CD4-positive, alpha-beta memory T cell (primary cell): ENCODE measurements around the gene CTNNA2. TPM values are rescaled to one million over a fixed set of nuclear protein-coding genes. Genes with fewer than 3 reads are reported as not detected.

Experiments
- CTCF ChIA-PET: fragments of 350-600 bp; sonication (Branson Sonifier 250); formaldehyde crosslinking; loops from one replicate; lab custom pipeline; 2021; ENCODE audit warnings: inconsistent platforms; ENCODE audit not compliant: partially characterized antibody; lab: Charles Lee
- POLR2A ChIA-PET: fragments of 350-600 bp; sonication (Branson Sonifier 250); formaldehyde crosslinking; loops from one replicate; lab custom pipeline; 2021; ENCODE audit not compliant: partially characterized antibody; lab: Charles Lee
- DNase-seq, 5 donors: peaks; one replicate each; pipeline versions ENCODE4 v3.0.0 to v3.0.0-alpha.2; 2020 to 2022; ENCODE audit warnings: mixed read lengths in 1 of 5
- H3K27ac ChIP-seq: one replicate; pipeline ENCODE4 v1.7.0; 2013; ENCODE audit warnings: low read depth, low read length
- H3K27me3 ChIP-seq: 2 replicates; pipeline ENCODE4 v1.7.0; 2013; ENCODE audit warnings: mild to moderate bottlenecking, low read length, moderate library complexity; ENCODE audit not compliant: insufficient read depth
- H3K36me3 ChIP-seq: 2 replicates; pipeline ENCODE4 v1.7.0; 2013; ENCODE audit warnings: mild to moderate bottlenecking, low read length, moderate library complexity; ENCODE audit not compliant: insufficient read depth
- H3K4me1 ChIP-seq: 2 replicates; pipeline ENCODE4 v1.7.0; 2013; ENCODE audit warnings: mild to moderate bottlenecking, low read length, moderate library complexity; ENCODE audit not compliant: insufficient read depth
- H3K4me3 ChIP-seq, 2 donors: one replicate each; pipeline ENCODE4 v1.7.0; 2013; ENCODE audit warnings: low read length in 2 of 2, mild to moderate bottlenecking in 1 of 2
- H3K9me3 ChIP-seq, 2 donors: one replicate each; pipeline ENCODE4 v1.7.0; 2013; ENCODE audit warnings: low read length in 2 of 2, control low read depth in 1 of 2; ENCODE audit not compliant: control insufficient read depth in 1 of 2
- H3K27ac Mint-ChIP-seq, 7 donors: one replicate each; pipeline ENCODE4 v1.8.0; 2020 to 2021; ENCODE audit warnings: mixed read lengths in 7 of 7, mild to moderate bottlenecking in 6 of 7, inconsistent platforms in 3 of 7, moderate library complexity in 3 of 7
- H3K27me3 Mint-ChIP-seq, 2 donors: one replicate each; pipeline ENCODE4 v1.8.0; 2020 to 2021; ENCODE audit warnings: mixed read lengths in 2 of 2
- H3K36me3 Mint-ChIP-seq, 2 donors: one replicate each; pipeline ENCODE4 v1.8.0; 2020 to 2021; ENCODE audit warnings: mixed read lengths in 2 of 2, inconsistent platforms in 1 of 2, mild to moderate bottlenecking in 1 of 2
- H3K4me1 Mint-ChIP-seq, 4 donors: one replicate each; pipeline ENCODE4 v1.8.0; 2020 to 2021; ENCODE audit warnings: mixed read lengths in 4 of 4, mild to moderate bottlenecking in 1 of 4
- H3K4me3 Mint-ChIP-seq, 8 donors: one replicate each; pipeline ENCODE4 v1.8.0; 2020 to 2021; ENCODE audit warnings: mixed read lengths in 8 of 8, mild to moderate bottlenecking in 7 of 8, moderate library complexity in 6 of 8, inconsistent platforms in 3 of 8
- H3K9me3 Mint-ChIP-seq, 8 donors: one replicate each; pipeline ENCODE4 v1.8.0; 2020 to 2021; ENCODE audit warnings: mixed read lengths in 8 of 8, mild to moderate bottlenecking in 5 of 8, inconsistent platforms in 3 of 8, moderate library complexity in 1 of 8
- intact Hi-C: fragments of 100-400 bp; cut with micrococcal nuclease; formaldehyde crosslinking; loops from one replicate; pipeline ENCODE4 v1.15.1; 2023
- polyA plus RNA-seq, 2 donors: library from polyadenylated mRNA; unstranded; fragments of 300-500 nt; fragmentation: Illumina TruSeq; gene quantifications; one replicate each; pipeline ENCODE4 v1.2.3, GENCODE V29; 2021
- total RNA-seq, 2 experiments: library from RNA; stranded (reverse); gene quantifications; one replicate each; pipeline ENCODE4 v1.2.3, GENCODE V29; 2021

The CTNNA2 gene
- total and polyA plus RNA-seq, 4 experiments from 2014 or later, result not detected

GRCh38 chr2:80413136-80413535 is 900.3 kb downstream of the CTNNA2 start:
- no peak overlapping the region for H3K27ac Mint-ChIP-seq
- no peaks in the 10 kb centered on the region for H3K27me3 ChIP-seq
- no peak overlapping the region for H3K4me3 Mint-ChIP-seq
- H3K27me3 Mint-ChIP-seq, result no peaks in the 10 kb centered on the region
- H3K4me1 ChIP-seq, result no peaks in the 10 kb centered on the region
- peaks cover 2 to 19% (median 6%) of the 10 kb centered on the region in 8 donors for H3K9me3 Mint-ChIP-seq
- no peaks in the 10 kb centered on the region for H3K4me1 Mint-ChIP-seq
- H3K36me3 Mint-ChIP-seq, result no peaks in the 10 kb centered on the region
- ChIA-PET POLR2A (no interaction called here), CTCF (no interaction called here)
- intact Hi-C loops, result no loop called here
- no peaks in the 10 kb centered on the region for H3K36me3 ChIP-seq
- no peak for DNase-seq
- H3K27ac ChIP-seq, result no peak overlapping the region
- no peak overlapping the region for H3K4me3 ChIP-seq
- no peaks in the 10 kb centered on the region for H3K9me3 ChIP-seq

- H3K27me3 ChIP-seq, result no peaks in the 10 kb centered on the region
- ChIA-PET CTCF (no interaction called here), POLR2A (no interaction called here)
- H3K27ac ChIP-seq, result no peak overlapping the region
- no peaks in the 10 kb centered on the region for H3K36me3 ChIP-seq
- H3K4me1 ChIP-seq, result no peaks in the 10 kb centered on the region
- H3K9me3 ChIP-seq, result no peaks in the 10 kb centered on the region
- H3K4me3 ChIP-seq, result no peak overlapping the region
- Mint-ChIP-seq H3K27me3 (no peaks in the 10 kb centered on the region), H3K27ac (no peak overlapping the region), H3K36me3 (no peaks in the 10 kb centered on the region), H3K9me3 (peaks cover 2 to 24% (median 10%) of the 10 kb centered on the region in 8 donors), H3K4me1 (no peaks in the 10 kb centered on the region), H3K4me3 (no peak overlapping the region)
- intact Hi-C loops, result no loop called here
- DNase-seq, result no peak
Measured at GRCh38 chr2:80417737-80418136, 904.9 kb downstream of the CTNNA2 start.

- peaks cover 2 to 14% (median 8%) of the 10 kb centered on the region in 8 donors for H3K9me3 Mint-ChIP-seq
- no peak overlapping the region for H3K4me3 Mint-ChIP-seq
- no peak for DNase-seq
- Histone ChIP-seq H3K4me1 (no peaks in the 10 kb centered on the region), H3K36me3 (no peaks in the 10 kb centered on the region), H3K27me3 (no peaks in the 10 kb centered on the region), H3K27ac (no peak overlapping the region), H3K4me3 (no peak overlapping the region), H3K9me3 (no peaks in the 10 kb centered on the region)
- peak overlapping the region in 1 of 7 donors; percentile 61 for H3K27ac Mint-ChIP-seq
- intact Hi-C loops, result no loop called here
- H3K36me3 Mint-ChIP-seq, result no peaks in the 10 kb centered on the region
- CTCF ChIA-PET, result interaction anchor here (0.7 kb wide), 1 partner anchor 105 kb away, joined by 3 read pairs; no protein-coding TSS in a partner anchor
- no peaks in the 10 kb centered on the region for H3K27me3 Mint-ChIP-seq
- POLR2A ChIA-PET, result no interaction called here
- no peaks in the 10 kb centered on the region for H3K4me1 Mint-ChIP-seq
Measured at GRCh38 chr2:80420530-80421208, 907.8 kb downstream of the CTNNA2 start.

GRCh38 chr2:80429251-80429650 is 916.4 kb downstream of the CTNNA2 start:
- no peak overlapping the region for H3K4me3 ChIP-seq
- Mint-ChIP-seq H3K27ac (no peak overlapping the region), H3K36me3 (no peaks in the 10 kb centered on the region), H3K4me1 (no peaks in the 10 kb centered on the region), H3K27me3 (no peaks in the 10 kb centered on the region), H3K9me3 (peaks cover 3 to 20% (median 9%) of the 10 kb centered on the region in 8 donors), H3K4me3 (no peak overlapping the region)
- intact Hi-C loops, result no loop called here
- no peaks in the 10 kb centered on the region for H3K36me3 ChIP-seq
- H3K27ac ChIP-seq, result no peak overlapping the region
- no peaks in the 10 kb centered on the region for H3K4me1 ChIP-seq
- no peaks in the 10 kb centered on the region for H3K9me3 ChIP-seq
- no peaks in the 10 kb centered on the region for H3K27me3 ChIP-seq
- DNase-seq, result no peak
- ChIA-PET CTCF (no interaction called here), POLR2A (no interaction called here)

- ChIA-PET POLR2A (no interaction called here), CTCF (no interaction called here)
- DNase-seq, result no peak
- Mint-ChIP-seq H3K27me3 (no peaks in the 10 kb centered on the region), H3K27ac (no peak overlapping the region), H3K9me3 (peaks cover 0 to 17% (median 5%) of the 10 kb centered on the region in 8 donors), H3K36me3 (no peaks in the 10 kb centered on the region), H3K4me3 (no peak overlapping the region), H3K4me1 (no peaks in the 10 kb centered on the region)
- Histone ChIP-seq H3K9me3 (peaks cover 0 to 4% of the 10 kb centered on the region in 2 donors), H3K27me3 (no peaks in the 10 kb centered on the region), H3K27ac (no peak overlapping the region), H3K4me3 (no peak overlapping the region), H3K36me3 (no peaks in the 10 kb centered on the region), H3K4me1 (no peaks in the 10 kb centered on the region)
- intact Hi-C loops, result no loop called here
Measured at GRCh38 chr2:80437959-80438358, 925.1 kb downstream of the CTNNA2 start.

- Histone ChIP-seq H3K9me3 (peaks cover 0 to 4% of the 10 kb centered on the region in 2 donors), H3K27me3 (no peaks in the 10 kb centered on the region), H3K36me3 (no peaks in the 10 kb centered on the region), H3K27ac (no peak overlapping the region), H3K4me1 (no peaks in the 10 kb centered on the region), H3K4me3 (no peak overlapping the region)
- intact Hi-C loops, result no loop called here
- no peaks in the 10 kb centered on the region for H3K4me1 Mint-ChIP-seq
- ChIA-PET POLR2A (no interaction called here), CTCF (no interaction called here)
- no peaks in the 10 kb centered on the region for H3K36me3 Mint-ChIP-seq
- H3K27ac Mint-ChIP-seq, result no peak overlapping the region
- no peak overlapping the region for H3K4me3 Mint-ChIP-seq
- H3K9me3 Mint-ChIP-seq, result peaks cover 0 to 13% (median 2%) of the 10 kb centered on the region in 8 donors
- DNase-seq, result no peak
- no peaks in the 10 kb centered on the region for H3K27me3 Mint-ChIP-seq
Measured at GRCh38 chr2:80438686-80439085, 925.8 kb downstream of the CTNNA2 start.

GRCh38 chr2:80454628-80455027 is 941.8 kb downstream of the CTNNA2 start:
- H3K9me3 ChIP-seq, result no peaks in the 10 kb centered on the region
- H3K4me1 ChIP-seq, result no peaks in the 10 kb centered on the region
- no peaks in the 10 kb centered on the region for H3K36me3 ChIP-seq
- Mint-ChIP-seq H3K4me3 (no peak overlapping the region), H3K9me3 (peaks cover 0 to 16% (median 6%) of the 10 kb centered on the region in 8 donors), H3K27ac (no peak overlapping the region), H3K27me3 (no peaks in the 10 kb centered on the region), H3K4me1 (no peaks in the 10 kb centered on the region), H3K36me3 (no peaks in the 10 kb centered on the region)
- DNase-seq, result no peak
- no peak overlapping the region for H3K27ac ChIP-seq
- no peaks in the 10 kb centered on the region for H3K27me3 ChIP-seq
- CTCF ChIA-PET, result no interaction called here
- intact Hi-C loops, result no loop called here
- H3K4me3 ChIP-seq, result no peak overlapping the region
- POLR2A ChIA-PET, result no interaction called here
